Motor neuron (in vitro differentiated cells): Measurements from ENCODE around the gene SDSL. TPM values are rescaled to one million over a fixed set of nuclear protein-coding genes. Genes with fewer than 3 reads are reported as not detected.
A peak's percentile ranks its signal among the peaks of the same experiment; 100 is the strongest.

Experiments
- ATAC-seq, 8 experiments: fragments of 200-7000 bp; cut with Tn5 transposase; replicated peaks in 6 of 8; 2 replicates each; pipeline ENCODE4 v1.8.0; 2021; ENCODE audit warnings: mild to moderate bottlenecking in 8 of 8, moderate library complexity in 8 of 8
- H3K27ac ChIP-seq, 2 donors: fragments of 250-450 bp; sonication (Bioruptor Pico); 2 replicates each; pipeline ENCODE4 v1.9.0; 2021; ENCODE audit warnings: antibody characterized with exemption in 2 of 2, mild to moderate bottlenecking in 2 of 2, moderate library complexity in 1 of 2
- H3K4me1 ChIP-seq, 2 donors: fragments of 250-450 bp; sonication (Bioruptor Pico); replicated peaks in 1 of 2; 2 replicates each; pipeline ENCODE4 v1.6.1; 2021; ENCODE audit warnings: antibody characterized with exemption in 2 of 2, mild to moderate bottlenecking in 2 of 2, moderate library complexity in 1 of 2
- H3K4me3 ChIP-seq, 5 donors: fragments of 250-450 bp; sonication (Bioruptor Pico); 2 replicates each; pipeline ENCODE4 v1.9.0; 2021; ENCODE audit warnings: antibody characterized with exemption in 5 of 5, mild to moderate bottlenecking in 5 of 5, moderate library complexity in 4 of 5
- WGBS, 10 experiments: fragments of 450-650 bp; shearing (Covaris generic); methylation state at CpG; one replicate each; pipeline ENCODE4 v1.0.0; 2022; 5-methylcytosine and 5-hydroxymethylcytosine counted together
- in situ Hi-C, 9 experiments: fragments of 400-800 bp; cut with MboI; loops; one replicate each; pipeline ENCODE4 v1.15.0; 2021; ENCODE audit warnings: low sequenced_read_pairs in 9 of 9, low pct_unique_long_range_greater_than_20kb in 2 of 9; ENCODE audit not compliant: unreplicated experiment in 9 of 9
- total RNA-seq, 8 experiments: library from RNA; unstranded; fragments of 300-600 nt; gene quantifications; 2 replicates each; pipeline versions ENCODE4 v1.2.3 to v1.2.4, GENCODE V29; 2022

SDSL gene
- total RNA-seq, 8 experiments from 2014 or later, result 6.9 to 26.3 (median 13.0) TPM

DNA sequence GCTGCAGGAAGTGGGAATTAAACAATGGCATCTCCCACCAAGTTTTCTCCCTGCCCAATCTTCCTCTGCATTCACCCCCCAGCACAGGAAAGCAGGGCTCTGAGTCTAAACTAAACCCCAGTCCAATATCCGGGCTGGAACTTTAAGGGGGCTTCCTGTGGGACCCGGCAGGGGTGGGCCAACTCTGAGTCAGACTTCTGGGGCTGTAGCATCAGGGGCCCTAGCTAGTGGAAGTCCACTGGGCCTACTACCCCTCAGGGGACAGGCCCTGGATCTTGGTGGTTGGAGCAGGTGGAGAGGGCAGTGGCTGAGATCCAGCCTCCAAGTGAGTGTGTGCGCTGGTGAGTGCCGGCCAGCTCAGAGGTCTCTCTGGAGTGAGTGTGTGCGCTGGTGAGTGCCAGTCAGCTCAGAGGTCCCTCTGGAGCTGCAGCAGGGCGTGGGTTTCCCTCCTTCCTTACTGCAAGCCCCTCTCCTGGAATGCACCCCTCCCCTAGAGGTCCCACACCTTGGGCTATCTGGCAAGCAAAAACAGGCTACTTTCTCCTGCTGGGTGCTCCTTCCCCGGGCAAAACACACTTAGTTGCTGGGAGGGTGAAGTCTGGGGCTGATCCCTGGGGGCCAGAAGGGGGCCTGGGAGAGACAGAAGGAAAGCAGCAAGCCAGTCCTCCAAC is 55.1 kb downstream of the SDSL start:
- 0% methylated on average over 1 of the region's 7 CpGs; no CpG with 5 or more reads in 9 of the 10 experiments for WGBS, 10 experiments
- H3K4me3 ChIP-seq, result no peak overlapping the region
- H3K4me1 ChIP-seq, result peaks cover 4 to 9% of the 10 kb centered on the region in 2 donors
- no peak for ATAC-seq
- in situ Hi-C loops, result no loop called here
- no peak overlapping the region for H3K27ac ChIP-seq

DNA sequence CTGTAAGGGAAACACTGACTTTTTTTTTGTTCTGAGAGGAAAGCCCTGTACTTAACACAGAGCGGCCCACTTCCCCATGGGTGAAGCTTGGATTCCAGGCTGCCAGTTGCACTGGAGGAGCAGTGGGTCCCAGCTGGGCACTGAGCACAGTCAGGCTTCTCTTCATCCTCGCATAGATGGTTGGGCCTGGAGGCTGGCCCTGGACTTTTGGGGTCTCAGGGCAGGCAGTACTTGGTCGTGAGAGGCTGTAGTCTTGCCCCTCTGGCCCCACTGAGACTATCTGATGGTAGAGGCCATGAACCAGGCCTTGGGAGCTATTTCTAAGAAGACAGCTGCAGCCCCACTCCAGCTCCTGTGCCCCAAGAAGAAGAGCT is 55.6 kb downstream of the SDSL start:
- in situ Hi-C loops, result no loop called here
- Histone ChIP-seq H3K4me1 (peaks cover 4 to 8% of the 10 kb centered on the region in 2 donors), H3K4me3 (no peak overlapping the region), H3K27ac (no peak overlapping the region)
- WGBS, 10 experiments, result 0 to 17% (median 5%) methylated on average over 1 to 2 of the region's 3 CpGs; no CpG with 5 or more reads in 6 of the 10 experiments
- no peak for ATAC-seq

DNA sequence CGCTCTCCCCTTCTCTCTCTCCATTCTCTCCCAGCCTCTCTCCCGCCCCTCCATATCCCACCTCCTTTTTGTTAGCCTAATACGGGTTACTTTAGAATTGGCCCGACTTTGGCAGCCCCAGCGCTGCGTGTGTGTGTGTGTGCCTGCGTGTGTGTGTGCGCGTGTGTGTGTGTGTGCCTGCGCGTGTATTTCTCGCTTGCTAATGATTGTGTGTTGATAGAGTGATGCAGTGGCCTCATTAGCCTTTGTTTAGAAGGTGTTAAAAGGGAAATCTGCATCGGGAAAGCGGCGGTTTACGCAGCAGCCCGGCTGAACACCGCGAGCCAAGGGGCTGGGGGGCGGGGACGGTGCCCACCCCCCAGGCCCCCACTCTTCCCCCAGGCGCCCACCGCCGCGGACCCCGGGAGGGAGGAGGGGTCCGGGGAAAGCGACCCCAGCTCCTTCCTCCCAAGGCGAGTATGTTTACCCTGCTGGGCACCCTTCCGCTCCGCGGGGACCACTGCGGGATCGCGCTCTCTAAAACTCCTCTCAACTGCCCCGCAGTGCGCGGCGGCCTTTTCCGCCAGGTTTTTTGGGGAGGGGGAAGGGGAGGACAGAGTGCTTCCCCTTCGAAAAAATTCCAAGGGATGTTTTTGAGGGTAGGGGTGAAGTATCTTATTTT is 56.3 kb downstream of the SDSL start:
- no peak overlapping the region for H3K27ac ChIP-seq
- in situ Hi-C loops, result no loop called here
- WGBS, 10 experiments, result 0 to 8% (median 0%) methylated on average over 1 to 5 of the region's 41 CpGs; no CpG with 5 or more reads in 5 of the 10 experiments
- peaks cover 4 to 8% of the 10 kb centered on the region in 2 donors for H3K4me1 ChIP-seq
- ATAC-seq, result no peak
- H3K4me3 ChIP-seq, result no peak overlapping the region

DNA sequence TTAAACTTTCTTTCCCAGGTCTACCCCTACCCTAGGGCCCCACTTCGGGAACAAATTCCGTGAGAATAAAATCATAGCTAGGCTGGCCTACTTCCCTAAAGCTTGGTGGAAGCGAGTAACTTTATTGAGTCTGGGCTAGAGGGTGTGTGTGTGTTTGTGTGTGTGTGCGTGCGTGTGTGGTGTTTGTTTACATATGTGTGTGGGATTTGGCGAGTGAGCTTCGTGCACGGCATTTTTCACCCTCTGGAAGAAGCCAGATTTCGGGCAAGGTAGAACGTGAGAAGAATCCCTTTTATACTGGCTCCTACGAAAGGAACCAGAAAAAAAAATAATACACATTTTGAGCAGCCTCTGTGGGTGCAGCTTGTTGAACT is 57.0 kb downstream of the SDSL start:
- in situ Hi-C loops, result no loop called here
- H3K27ac ChIP-seq, result no peak overlapping the region
- 0 to 52% (median 0%) methylated on average over 1 to 8 of the region's 11 CpGs; no CpG with 5 or more reads in 2 of the 10 experiments for WGBS, 10 experiments
- H3K4me3 ChIP-seq, result no peak overlapping the region
- peaks cover 4 to 8% of the 10 kb centered on the region in 2 donors for H3K4me1 ChIP-seq
- ATAC-seq, result no peak

DNA sequence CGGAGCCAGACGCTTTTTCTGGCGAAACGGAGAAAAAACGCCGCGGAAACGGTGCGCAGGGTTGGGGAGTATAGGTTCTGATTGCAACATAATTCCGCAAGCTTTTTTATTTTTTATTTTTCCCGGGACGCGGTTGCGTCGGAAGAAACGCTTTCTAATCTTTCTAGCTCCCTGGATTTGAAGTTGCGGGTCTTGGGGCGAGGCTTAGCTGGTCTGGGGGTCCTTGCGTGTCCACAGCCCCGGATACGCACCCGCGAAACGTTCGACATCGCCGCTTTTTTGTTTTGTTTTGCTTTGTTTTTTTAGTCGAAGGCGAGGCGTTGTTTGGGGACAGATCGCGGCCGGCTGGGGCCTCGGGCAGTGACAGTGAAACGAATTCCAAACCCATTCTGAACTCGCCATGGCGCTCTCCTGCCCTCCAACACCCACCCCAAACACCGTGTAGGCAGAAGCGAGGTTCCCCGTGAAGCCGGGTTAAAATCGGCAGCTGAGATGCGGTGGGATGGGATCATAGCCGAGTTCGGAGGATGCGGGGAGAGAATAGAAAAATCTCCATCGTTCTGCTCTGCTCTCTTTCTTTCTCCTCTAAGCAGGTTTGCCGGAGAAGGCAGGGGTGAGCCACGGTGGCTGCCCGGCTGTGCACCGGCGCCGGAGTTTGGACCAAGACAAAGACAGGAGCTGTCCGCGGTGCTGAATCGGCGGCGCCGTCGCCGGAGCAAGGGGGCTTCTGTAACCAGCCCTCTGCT is 57.6 kb downstream of the SDSL start:
- Histone ChIP-seq H3K4me3 (no peak overlapping the region), H3K27ac (no peak overlapping the region), H3K4me1 (peaks cover 4 to 8% of the 10 kb centered on the region in 2 donors)
- peak in 7 of 8 experiments; percentile 31 to 87 (median 54) for ATAC-seq
- in situ Hi-C loops, result no loop called here
- 0 to 29% (median 2%) methylated on average over 5 to 39 of the region's 61 CpGs for WGBS, 10 experiments

DNA sequence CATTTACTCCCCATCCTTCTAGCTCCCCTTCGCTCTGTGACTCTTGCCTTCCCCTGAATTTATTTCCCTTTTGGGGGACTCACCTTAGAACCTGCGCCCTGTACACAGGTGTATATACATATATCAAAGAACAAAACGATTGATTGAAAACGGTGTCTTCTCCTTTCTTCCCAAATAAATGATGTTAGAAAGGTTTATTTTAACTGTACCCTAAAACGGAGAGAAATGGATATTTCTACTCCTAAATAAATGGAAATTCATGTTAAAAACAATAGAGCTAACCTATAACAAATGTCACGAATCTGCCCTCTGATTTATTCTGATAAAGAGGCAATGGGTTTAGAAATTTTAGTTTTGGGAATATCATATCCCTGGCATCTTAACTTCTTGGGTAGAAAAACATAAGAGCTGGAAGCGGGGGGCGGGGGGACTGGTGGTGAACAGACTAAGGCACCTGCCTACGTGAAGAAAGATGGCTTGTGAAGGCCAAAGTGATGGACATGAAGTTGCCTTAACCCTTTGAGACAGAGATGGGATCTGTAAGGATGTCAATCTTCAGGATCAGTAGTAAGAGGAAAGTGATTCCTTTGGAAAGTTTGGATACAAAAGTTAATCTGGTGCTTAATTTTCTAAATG is 58.3 kb downstream of the SDSL start:
- WGBS, 10 experiments, result 0 to 36% (median 10%) methylated on average over 1 to 9 of the region's 9 CpGs; no CpG with 5 or more reads in 1 of the 10 experiments

DNA sequence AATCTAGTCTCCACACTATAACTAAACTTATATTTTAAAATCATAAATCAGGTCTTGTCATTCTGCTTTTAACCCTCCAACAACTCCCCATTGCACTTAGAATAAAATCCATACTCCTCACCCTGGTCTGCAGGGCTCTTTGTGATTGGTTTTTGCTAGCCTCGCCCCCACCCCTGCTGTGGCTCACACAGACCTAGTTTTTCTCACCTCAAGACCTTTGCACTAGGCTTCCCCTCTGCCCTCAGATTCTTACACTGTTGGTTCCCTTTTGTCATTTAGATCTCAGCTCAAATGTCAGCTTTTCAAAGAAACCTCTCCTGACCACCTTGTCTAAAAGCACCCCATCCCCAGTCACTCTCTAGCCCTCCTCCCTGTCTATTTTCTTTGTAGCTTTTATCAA is 60.2 kb downstream of the SDSL start:
- in situ Hi-C loops, result no loop called here
- no peaks in the 10 kb centered on the region for H3K4me1 ChIP-seq
- WGBS, 10 experiments, result 0% methylated on average over 1 of the region's 1 CpG; no CpG with 5 or more reads in 7 of the 10 experiments
- no peak overlapping the region for H3K27ac ChIP-seq
- no peak overlapping the region for H3K4me3 ChIP-seq
- no peak for ATAC-seq

More for the DNA sequence above, 58.3 kb downstream of the SDSL start:
- Histone ChIP-seq H3K4me3 (no peak overlapping the region), H3K4me1 (peaks cover 4 to 8% of the 10 kb centered on the region in 2 donors), H3K27ac (no peak overlapping the region)
- ATAC-seq, result no peak
- in situ Hi-C loops, result no loop called here

DNA sequence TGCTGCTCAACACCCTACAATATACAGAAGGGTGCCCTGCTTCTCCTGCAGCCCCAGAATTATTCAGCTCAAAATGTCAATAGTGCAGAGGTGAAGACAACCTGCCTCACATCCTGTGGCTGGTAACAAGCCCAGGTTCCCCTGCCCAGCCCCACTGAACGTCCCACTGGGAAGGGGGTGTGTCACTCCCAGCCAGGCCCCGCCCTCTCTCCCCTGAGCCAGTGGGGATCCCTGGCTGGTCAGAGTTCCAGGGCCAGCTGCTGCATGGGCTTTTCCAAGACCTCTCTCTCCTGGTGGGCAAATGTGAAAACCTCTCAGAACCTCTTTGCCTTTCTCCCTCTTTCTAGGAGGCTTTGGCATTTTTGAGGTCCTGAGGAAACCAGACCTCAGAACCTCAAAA is 63.1 kb downstream of the SDSL start:
- Histone ChIP-seq H3K4me3 (no peak overlapping the region), H3K4me1 (no peaks in the 10 kb centered on the region), H3K27ac (no peak overlapping the region)
- no peak for ATAC-seq
- 0 to 8% methylated on average over 1 to 2 of the region's 2 CpGs; no CpG with 5 or more reads in 8 of the 10 experiments for WGBS, 10 experiments
- in situ Hi-C loops, result no loop called here

DNA sequence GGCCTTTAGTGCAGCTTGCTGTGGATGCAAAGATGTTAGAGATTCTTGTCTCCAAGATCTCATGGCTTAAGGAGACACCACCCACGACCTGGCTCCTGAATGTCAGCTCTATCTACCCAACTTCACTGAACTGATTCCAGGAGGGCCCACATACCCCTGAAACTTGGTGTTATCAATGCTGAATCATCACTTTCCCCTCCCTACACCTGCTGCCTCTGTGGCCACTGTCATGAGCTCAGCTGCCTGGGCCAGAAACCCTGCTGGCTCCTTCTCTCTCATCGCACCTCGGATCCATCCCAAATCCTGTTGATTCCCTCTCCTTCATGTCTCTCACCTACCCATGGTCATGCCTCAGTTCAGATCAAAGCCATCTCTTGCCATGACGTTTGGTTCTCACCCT is 64.5 kb downstream of the SDSL start:
- WGBS, 10 experiments, result 0 to 49% (median 2%) methylated on average over 1 to 4 of the region's 4 CpGs
- H3K4me3 ChIP-seq, result no peak overlapping the region
- H3K4me1 ChIP-seq, result no peaks in the 10 kb centered on the region
- no peak overlapping the region for H3K27ac ChIP-seq
- in situ Hi-C loops, result no loop called here
- no peak for ATAC-seq

Other genes with a start within 250 kb of the SDSL start
- gene DDX54, start 236.9 kb upstream of the SDSL start, total RNA-seq, result 10 to 100 TPM; 19.2 to 57.8 (median 36.7) TPM
- gene RITA1, start 236.7 kb upstream of the SDSL start, total RNA-seq, result 10 to 100 TPM in 7 of 8 experiments, 1 to 10 TPM in 1; 9.5 to 26.5 (median 15.8) TPM
- 10 to 100 TPM in 4 of 8 experiments, 1 to 10 TPM in 4; 2.7 to 39.8 (median 11.2) TPM for gene TPCN1, start 200.9 kb upstream of the SDSL start, total RNA-seq
- 100 to 1,000 TPM in 1 of 8 experiments, 10 to 100 TPM in 2, 1 to 10 TPM in 5; 2.2 to 165 (median 4.9) TPM for gene SLC8B1, start 87.3 kb upstream of the SDSL start, total RNA-seq
- gene PLBD2, start 63.8 kb upstream of the SDSL start, total RNA-seq, result 10 to 100 TPM in 4 of 8 experiments, 1 to 10 TPM in 4; 5.2 to 73.8 (median 9.9) TPM
- gene SDS, start 18.5 kb upstream of the SDSL start, total RNA-seq, result 1 to 10 TPM in 2 of 8 experiments, under 1 TPM in 6; 0.14 to 3.0 (median 0.47) TPM
- under 1 TPM in 6 of 8 experiments, not detected in 2; 0.09 to 0.71 (median 0.45) TPM for gene LHX5, start 49.5 kb downstream of the SDSL start, total RNA-seq